Measurements from ENCODE around the gene PLPP4.
"Not testable (repeated sequence)": the region's sequence is repeated elsewhere in the genome, so short reads cannot be mapped to it uniquely, and the experiment has no call there.

The PLPP4 gene

DNA sequence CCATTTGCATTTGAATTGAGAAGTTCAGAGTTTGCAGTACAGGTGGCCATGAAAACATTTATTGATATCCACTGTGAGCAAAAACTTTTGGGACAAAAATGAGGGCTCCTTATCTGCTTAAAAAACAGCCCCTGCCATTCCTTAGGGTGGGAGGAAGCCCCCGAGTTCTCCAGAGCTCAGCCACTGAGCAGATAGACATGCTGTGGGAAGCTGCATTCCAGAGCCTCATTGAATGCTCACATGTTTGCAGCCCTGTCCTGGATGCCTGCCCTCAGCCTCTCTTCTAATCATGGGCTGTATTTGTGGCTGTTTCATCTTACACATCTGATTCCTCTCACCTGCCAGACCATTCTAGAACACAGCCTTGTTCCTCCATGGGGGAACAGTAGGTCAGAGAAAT lies 33.3 kb downstream of the PLPP4 start:
- DNase-seq (ENCODE audit: low spot score) = peak; percentile 16

DNA sequence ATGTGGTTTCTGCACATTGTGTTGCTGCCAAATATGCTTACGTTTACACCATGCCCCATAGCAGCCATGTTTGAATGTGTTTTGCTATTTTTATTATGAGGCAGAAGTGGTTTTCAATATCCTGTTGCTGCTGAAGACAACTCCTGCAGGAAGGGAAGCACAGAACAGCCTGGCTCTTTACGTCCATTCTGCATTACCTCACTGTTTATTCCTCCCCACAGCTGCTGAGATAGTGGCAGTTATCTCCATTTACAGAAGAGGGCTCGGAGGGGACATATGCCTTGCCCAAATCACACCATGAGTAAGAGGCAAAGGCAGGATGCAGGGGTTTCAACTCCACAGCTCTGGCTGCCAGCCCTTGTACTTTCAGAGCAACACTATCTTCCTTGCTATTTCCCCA lies 35.3 kb downstream of the PLPP4 start:
- no peak for DNase-seq (ENCODE audit: low spot score)

DNA sequence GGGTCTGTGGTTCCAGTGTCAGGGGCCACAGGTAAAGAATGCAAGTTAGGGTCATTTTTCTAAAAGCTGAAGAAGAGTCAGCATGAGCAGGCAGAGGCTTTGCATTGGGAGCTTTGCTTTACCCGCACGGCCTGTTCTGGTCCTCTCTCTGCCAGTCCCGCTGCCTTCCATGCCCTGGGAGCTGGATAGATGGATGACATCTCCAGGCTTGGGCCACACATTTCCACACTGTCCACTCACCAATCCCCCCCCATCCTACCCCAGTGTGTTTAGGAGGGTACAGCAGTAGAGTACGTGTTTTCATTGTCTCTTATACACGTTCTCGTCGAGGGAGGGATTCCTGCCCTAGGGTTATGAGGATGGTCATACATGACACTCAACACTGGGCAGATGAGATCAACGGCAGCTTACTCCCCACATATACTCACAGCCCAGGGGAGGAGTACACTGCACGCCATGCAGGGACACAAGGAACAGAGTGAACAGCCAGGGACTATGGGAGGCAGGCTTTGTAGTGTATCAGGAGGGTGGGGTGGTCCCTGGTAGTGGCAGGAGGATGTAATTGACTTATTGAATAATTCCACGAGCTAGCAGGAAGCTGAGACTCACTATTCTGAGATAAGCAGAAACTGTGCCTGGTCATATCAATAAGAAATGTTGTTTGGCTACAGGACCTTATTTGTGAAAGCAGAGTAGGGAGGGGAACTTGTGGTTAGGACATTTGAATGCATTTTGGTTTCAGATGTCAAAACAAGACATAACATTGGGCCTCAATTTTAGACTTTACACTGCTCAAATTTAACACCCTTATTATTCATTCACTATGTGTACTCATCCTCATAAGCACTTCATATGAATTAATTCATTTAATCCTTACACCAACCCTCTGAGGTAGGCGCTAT lies 36.6 kb downstream of the PLPP4 start:
- no peak for DNase-seq (ENCODE audit: low spot score)

- DNase-seq (ENCODE audit: low spot score) = no peak
These were observed 37.3 kb downstream of the PLPP4 start for GRCh38 chr10:120494313-120494710.

- peak; percentile 35 for DNase-seq (ENCODE audit: low spot score)
These were observed 38.4 kb downstream of the PLPP4 start for GRCh38 chr10:120495226-120496009.

- DNase-seq (ENCODE audit: low spot score) = no peak
These were observed 42.9 kb downstream of the PLPP4 start for GRCh38 chr10:120499883-120500282.

- DNase-seq (ENCODE audit: low spot score) = no peak
These were observed 46.7 kb downstream of the PLPP4 start for GRCh38 chr10:120503689-120504088.

DNA sequence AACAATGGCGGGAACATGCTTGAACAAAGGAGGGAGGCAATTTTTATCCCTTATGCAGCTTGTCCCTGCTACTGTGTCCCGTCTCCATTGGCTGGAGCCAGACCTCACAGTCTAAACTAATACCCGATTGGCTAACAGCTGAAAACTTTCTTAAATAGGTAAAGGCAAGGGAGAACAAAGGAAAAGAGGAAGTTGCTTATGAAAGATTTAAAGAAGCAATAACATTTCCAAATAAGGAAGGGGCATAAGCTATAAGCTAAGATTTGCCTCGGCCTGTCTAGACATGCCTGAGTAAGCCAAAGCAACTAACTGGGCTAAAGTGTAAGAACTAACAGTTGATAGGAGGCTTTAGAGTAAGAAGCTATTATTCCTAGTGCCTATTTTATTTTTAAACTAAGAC lies 47.2 kb downstream of the PLPP4 start:
- DNase-seq (ENCODE audit: low spot score) = not testable (repeated sequence)

DNA sequence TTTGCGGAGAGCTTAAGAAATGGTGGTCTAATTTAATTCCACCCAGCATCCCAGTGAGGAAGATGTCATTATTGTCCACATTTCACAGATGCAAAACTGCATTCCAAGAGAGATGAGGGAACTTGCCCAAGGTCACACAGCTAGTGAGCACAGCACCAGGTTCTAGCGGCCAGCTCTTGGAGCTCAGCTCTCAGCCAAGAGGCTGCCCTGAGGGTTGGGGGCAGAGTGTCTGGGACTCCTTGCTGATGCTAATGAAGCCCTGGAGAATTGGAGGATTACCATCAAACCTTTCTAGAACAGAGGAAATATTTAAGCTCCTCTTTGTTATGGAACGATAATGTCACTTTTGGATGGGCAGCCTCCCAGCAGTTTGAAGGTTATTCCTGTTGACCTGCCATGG lies 48.0 kb downstream of the PLPP4 start:
- no peak for DNase-seq (ENCODE audit: low spot score)

DNA sequence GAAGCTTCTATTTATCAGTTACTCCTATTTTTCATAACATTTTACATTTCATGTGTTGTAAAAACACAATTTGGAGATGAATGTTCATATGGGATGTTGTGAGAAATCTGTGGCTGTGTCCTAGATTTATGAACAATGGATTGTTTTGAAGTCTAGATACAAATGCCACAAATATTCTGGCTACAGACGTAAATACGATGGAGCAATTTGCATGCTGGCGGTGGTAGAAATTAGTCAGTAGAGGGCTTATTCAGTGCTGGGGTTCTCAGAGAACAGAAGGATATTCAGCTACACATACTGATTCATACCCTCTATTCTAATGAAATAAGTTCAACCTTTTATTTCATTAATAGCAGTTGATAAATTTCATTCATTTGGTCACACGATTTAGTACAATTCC lies 48.8 kb downstream of the PLPP4 start:
- DNase-seq (ENCODE audit: low spot score) = no peak

DNA sequence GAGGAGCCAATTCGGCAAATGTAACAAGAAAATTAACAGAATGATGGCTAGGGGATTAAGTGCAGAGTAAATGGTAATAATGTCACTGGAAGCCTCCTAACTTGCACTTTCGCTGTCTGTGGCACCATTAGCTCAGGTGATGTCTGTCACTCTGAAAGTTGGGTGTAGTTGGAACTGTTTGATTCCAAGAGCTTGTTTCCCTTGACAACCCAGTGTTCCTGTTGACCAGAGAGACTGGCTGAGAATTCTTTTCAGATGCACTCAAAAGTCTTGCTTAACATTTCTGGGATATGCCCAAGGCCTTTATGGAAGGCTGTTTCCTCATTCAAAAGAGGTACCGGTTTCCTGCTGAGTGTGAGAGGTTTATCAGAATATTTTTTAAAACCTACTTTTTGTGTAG lies 49.6 kb downstream of the PLPP4 start:
- peak; percentile 24 for DNase-seq (ENCODE audit: low spot score)

- DNase-seq (ENCODE audit: low spot score) = no peak
These were observed 50.1 kb downstream of the PLPP4 start for GRCh38 chr10:120507175-120507574.

DNA sequence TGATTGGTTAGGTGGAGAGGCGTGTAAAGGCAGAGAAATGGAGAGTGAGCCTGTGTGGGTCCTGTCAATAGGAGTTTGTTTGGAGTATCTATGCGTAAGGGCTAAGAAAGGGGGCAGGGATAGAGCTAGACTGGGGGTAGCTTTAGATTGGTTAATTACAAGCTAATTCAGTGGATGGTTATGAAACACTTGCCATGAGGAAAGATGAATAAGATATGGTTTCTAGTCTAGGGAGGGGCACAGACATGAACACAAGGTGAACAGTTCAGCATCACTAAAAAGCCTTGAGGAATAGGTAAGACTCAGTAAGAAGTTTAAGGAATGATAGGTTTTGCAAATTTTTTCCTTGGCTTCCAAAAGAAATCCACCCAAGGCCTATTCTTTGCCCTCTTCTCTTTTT lies 50.6 kb downstream of the PLPP4 start:
- no peak for DNase-seq (ENCODE audit: low spot score)

DNA sequence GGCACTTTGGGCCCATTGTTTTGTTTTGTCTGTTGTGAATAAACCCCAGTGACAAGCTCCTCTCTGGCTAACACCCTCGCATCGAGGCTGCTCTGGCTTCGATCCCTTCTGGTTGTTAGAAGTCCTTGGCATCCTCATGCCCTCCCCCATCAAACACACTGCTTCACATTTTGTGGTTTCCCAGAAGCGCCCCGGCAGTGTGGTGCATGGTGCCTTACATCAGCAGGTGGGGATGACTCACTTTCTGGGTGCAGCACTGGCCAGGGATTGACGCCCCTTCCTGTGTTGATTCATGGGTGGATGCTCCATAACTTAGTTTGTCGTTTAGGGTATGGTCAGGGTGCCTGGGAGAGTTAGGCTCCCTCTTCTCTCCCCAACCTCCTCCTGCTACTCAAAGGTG lies 51.4 kb downstream of the PLPP4 start:
- no peak for DNase-seq (ENCODE audit: low spot score)

DNA sequence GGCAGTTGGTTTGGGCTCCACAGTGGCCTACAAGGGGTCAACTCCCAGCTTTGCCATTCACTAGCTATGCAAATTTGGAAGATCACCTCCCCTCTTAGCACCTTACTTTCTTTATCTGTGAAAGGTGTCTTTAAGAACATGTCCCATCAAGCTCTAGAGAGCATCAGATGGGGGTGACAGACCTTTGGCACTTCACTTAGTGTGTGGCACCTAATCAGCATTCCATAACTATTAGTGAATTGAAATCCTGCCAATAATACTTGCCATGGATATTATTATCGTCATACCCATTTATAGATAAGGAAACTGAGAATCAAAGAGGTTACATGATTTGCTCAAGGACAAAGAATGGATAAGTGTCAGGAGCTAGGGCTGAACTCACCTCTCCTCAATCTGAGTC lies 51.9 kb downstream of the PLPP4 start:
- no peak for DNase-seq (ENCODE audit: low spot score)

GRCh38 chr10:120511165-120511564 lies 54.1 kb downstream of the PLPP4 start:
- peak; percentile 22 for DNase-seq (ENCODE audit: low spot score)

DNA sequence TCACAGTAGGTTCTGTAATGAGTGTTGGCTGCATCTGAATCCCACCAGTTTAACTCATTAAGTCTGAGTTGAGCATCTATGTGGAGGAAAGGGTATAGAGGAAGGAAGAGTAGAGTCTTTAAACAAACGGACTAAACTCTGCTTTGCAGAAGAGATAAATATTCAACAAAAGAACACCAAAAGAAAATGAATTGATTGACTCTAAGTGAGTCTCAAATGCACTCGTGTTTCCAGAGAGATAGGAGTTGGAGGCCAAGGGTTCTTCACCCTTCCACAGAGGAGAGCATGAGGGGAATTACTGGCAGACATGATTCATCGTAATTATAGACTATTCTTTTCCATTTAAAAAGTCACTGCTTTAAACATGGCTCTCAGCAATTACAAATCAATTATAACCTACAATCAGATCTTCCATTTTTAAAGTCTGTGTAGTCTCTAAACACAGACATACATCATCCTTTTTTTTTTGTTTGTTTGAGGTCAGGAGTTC lies 56.3 kb downstream of the PLPP4 start:
- no peak for DNase-seq (ENCODE audit: low spot score)

DNA sequence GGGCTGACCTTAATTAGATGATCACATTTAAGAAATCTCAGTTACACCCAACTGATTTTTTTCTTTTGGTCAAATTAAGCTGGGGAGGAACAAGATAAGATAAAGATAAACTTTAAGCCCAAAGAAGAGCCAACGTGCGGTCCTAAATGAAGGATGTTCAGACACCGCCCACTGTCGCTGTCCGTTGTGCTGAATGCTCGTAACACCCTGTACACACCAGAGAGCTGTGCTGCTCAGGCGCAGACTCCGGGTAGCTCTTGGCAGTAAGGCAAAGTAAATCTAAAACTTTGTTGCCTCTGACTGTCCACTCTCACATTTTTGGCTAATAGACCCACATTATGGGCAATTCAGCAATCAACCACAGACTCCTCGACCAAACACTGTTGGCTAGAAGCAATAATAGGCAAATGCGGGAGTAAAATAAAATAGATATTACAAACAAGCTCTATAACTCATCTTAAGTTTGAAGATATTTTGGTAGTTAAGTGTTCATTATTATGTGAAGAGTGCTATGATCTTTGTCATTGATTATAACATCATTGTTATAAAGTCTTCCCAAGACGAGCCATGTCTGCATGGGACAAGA lies 57.1 kb downstream of the PLPP4 start:
- peak; percentile 56 for DNase-seq (ENCODE audit: low spot score)

DNA sequence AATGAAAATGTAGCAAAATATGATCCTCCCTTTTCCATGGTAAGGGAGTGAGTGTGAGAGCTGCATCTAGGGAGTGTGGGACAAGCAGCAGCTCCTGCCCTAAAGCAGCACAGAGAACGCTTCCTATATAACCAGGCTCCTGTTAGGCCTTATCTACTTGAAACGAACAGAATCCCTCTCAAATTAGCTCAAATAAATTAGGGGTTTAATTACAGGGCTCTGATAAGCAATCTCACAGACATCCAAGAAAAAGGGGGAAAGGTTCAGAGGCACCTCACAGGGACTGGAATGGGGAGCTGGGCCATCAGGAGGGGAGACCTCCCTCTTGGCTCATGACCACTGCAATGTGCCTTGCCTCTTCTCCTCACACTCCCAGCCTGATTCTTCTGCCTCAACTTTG lies 57.9 kb downstream of the PLPP4 start:
- DNase-seq (ENCODE audit: low spot score) = no peak

GRCh38 chr10:120515741-120516140 lies 58.7 kb downstream of the PLPP4 start:
- DNase-seq (ENCODE audit: low spot score) = no peak

GRCh38 chr10:120516426-120516825 lies 59.4 kb downstream of the PLPP4 start:
- DNase-seq (ENCODE audit: low spot score) = no peak

DNA sequence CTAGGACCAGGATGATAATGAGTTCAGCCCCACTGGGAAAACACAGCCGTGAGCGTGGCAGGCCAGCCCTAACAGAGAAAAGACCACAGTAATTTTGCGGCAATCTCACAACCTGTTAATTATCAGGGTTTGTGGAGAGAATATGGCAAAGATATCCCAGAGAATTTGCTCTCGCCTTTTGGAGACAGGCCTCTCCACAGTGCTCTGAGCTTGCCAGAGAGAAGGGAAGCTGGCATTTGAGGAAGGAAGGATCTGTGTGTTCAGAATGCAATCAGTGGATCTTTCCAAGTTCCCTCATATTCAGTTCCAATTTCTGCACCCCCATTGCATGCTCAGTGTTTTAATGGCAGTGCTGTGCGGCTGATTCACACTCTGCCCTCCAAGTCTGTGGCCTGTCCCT lies 60.2 kb downstream of the PLPP4 start:
- no peak for DNase-seq (ENCODE audit: low spot score)

Measured in AG08396 (cell line).